SW 1271 (cell line): ENCODE data around the gene GRB14.
"Not testable (repeated sequence)": the region's sequence is repeated elsewhere in the genome, so short reads cannot be mapped to it uniquely, and the experiment has no call there.

Experiments
- DNase-seq, 2 experiments: peaks; one replicate each; lab custom pipeline; 2025; lab: John Stamatoyannopoulos, UW

Gene GRB14

DNA sequence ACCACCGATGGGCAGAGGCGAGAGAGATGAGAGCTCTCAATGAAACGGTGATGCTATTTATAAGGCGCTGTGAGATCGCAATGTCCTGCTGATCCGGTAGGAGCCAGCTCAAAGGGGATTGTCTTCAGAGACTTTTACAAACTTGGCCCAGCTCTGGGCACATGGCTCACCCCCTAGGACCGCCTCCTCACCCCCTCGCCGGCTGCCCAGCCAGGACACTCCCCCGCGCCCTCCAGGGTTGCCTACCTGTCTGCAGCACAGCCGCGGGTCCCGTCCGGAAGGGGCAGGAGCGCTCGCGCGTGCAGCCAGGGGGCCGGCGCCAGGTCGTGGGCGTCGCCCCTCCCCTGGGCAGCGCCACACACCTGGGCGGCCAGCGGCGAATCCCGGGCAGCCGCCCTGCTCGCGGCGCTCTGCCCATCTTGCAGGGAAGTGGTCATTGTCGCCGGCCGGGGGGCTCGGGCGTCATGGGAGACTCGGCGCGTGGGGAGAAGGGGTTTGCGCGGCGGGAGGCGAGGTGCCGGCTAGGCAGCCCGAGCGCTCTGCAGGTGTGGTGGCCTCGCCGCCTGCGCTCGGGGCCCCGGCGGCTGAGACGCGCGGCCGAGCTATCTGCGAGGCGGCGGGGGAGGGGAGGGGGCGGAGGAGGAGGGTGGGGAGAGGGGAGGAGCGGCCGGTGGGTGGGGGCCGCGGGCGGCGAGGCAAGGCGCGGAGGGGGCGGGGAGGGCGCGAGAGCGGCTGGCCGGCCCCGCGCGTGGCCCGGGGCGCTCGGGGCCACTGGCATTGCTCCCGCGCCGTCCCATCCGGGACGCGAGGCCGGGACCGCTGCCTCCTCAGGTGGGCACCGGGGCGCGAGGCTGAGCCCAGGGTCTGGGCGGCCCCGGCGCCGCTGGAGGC lies at the start of gene GRB14:
GRB14 (minus strand) TSS at position 610 of the 891 bp plus-strand sequence; CDS start at position 437, 173 bp downstream.
- peak in 1 of 2 experiments; percentile 7 for DNase-seq

DNA sequence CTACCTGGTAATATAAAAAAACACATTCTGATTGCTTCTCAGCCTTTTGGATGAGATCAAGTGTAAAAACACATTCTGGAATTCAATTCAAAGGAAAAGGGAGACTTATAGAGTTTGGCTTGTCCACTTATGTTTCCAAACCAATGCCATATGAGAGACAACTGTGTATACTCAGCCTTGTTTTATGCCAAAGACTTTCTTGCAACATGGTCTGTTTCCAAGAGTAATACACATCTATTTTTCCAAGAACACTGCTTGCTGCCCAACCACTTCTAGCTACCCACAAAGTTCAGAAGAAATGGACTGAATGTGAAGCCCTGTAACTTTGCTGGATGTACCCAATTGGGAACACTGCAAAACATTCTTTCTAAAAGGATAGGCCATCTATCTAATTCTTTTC lies 48.0 kb upstream of the GRB14 start:
- DNase-seq = no peak

DNA sequence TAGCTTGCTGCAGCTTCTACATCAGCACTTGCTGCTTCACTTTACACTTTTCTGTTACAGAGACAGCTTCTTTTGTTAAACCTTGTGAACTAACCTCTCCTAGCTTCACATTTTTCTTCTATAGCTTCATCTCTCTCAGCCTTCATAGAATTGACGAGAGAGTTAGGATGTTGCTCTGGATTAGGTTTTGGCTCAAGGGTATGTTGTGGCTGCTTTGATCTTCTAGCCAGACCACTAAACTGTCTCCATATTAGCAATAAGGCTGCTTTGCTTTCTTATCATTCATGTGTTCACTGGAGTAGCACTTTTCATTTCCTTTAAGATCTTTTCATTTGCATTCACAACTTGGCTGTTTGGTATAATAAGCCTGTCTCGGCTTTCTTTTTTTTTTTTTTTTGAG lies 46.3 kb upstream of the GRB14 start:
- no peak for DNase-seq

DNA sequence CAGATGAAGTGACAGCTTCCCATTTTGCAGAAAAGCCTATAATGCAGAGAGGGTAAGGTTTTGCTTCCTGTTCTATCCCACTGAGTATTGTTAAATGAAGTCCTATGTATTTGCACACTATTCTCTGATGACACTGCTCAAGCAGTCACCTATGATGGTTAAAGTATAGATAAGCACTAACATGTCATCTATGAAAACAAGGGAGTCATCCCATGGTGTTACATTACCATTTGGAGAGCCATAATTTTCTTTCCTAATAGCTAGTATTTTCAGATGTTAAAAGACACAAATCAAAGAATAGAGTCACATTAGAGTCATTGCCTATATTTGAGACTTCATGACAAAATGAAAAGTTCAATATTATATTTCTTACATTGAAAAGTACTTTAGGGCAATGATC lies 42.8 kb upstream of the GRB14 start:
- no peak for DNase-seq

DNA sequence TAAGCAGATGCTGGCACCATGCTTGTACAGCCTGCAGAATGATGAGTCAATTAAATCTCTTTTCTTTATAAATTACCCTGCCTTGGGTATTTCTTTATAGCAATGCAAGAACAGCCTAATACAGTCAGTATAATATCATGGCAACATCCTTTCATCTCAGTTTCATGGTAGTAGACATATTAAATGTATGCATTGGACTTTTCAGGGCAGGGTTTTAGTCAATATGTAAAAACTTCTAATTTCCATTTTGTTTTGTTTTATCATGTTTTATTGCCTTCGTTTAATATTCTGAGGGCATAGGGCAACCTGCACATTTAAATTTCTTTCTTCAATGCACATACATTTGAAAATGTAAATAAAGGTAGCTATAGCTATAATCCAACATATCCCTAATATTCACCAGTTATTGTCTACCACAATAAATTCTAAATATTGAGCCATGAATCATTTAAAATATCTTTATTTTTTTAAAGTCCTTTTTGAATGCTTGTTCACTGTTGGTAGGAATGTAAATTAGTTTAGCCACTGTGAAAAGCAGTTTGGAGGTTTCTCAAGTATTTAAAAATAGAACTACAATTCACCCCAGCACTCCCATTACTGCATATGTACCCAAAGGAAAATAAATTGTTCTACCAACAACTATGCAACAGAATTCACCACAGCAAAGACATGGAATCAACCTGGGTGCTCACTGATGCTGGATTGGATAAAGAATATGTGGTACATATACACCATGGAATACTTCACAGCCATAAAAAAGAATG lies 41.8 kb upstream of the GRB14 start:
- DNase-seq = no peak

DNA sequence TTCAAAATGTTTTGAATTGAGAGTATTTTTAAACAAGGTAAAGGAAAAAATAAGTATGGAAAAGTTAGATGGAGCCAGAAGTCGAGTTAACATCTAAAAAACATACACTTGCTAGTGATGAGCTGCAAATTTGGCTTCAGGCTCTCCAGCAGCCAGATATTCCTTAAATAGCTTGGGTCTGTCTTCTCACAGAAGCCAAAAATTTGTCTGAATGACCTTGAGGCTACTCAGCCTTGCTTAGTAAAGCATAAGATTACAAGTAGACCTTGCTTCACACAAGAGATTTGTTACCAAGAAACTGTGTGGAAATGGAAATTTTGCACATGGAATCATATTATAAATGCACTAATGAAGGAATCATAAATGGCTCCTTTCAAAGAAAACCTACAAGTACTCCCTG lies 40.8 kb upstream of the GRB14 start:
- no peak for DNase-seq

DNA sequence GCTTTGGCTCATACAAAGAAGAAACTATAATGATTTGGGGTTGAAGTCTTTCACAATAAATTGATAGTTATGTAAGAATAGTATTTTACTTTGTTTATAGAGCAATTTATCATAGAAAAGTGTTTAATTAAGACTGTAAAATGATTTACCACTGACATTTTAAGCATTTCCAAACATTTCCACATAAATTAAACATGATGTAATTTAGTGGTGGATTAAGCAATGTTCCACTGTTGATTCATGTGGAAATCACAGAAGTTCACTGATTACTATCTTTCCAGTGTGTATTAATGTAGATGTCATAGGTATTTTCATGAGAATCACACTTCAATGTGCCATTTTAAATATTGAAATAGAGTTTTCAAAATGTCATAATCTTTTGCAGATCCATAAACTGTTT lies 40.1 kb upstream of the GRB14 start:
- no peak for DNase-seq

DNA sequence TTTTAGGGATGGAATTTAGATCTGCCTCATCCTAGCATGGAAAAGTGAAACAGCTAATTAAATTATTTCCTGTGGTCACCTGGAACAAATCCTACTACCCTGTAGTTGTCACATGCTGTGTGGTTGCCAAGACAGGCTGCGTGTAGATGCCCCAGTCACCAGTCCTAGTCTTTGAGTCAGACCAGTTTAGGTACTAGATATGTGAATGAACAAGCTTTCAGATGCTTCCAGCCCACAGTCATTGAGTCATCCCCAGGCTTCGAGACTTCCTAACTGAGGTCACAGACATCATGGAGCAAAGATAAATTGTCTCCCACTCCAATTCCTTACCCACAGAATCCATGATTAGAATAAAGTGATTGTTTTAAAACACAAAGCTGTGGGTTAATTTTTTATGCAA lies 35.8 kb upstream of the GRB14 start:
- DNase-seq = no peak

DNA sequence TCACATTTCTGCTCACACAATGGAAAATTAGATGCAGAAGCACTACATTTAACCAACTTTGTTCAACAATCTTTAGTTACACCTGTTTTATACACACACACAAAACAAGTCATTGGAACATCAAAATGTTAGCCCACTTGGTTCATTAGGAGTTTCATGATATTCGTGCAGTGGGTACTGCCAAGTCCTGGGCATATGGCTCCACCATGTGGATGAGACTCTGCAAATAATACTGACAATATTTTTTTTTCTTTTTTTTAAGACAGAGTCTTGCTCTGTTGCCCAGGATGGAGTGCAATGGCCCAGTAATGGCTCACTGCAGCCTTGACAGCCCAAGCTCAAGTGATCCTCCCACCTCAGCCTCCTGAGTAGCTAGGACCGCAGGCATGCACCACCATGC lies 34.5 kb upstream of the GRB14 start:
- DNase-seq = no peak

DNA sequence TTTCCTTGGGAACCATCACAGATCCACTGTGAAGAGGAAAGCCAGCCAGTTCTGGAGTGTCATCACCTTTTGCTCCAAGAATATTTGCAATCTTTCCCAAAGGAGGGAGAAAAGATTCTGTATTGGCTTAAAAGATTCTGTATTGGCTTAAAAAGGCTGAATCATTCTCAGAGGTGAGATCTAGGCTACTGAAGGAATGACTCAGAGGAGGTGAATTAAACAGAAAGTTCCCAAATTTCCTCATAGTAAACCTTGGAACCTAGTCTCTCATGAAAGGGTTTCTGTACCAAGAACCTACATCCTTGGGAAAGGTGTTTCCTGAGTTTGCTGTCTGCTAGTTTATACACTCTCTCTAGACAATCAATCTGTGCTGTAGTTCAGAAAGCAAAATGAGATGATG lies 34.1 kb upstream of the GRB14 start:
- no peak for DNase-seq

DNA sequence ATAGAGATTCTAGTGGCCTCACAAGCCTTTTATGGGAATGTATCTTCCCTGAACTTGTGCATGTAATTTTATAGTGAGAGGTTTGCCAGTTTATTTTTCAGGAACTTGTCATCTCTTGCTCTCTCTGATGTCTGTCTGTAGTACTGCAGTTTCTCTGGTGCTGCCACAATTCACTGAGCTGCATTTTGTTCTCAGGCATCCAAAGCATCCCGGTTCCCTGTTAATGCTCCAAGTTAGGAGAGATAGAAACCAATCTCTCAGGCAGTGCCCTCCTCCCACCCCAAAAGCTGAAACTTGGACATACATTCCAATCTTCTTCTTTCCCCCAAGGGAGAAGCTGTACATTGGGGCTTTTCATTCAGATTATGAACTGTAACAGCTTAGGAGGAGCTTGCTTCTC lies 30.1 kb upstream of the GRB14 start:
- DNase-seq = no peak

DNA sequence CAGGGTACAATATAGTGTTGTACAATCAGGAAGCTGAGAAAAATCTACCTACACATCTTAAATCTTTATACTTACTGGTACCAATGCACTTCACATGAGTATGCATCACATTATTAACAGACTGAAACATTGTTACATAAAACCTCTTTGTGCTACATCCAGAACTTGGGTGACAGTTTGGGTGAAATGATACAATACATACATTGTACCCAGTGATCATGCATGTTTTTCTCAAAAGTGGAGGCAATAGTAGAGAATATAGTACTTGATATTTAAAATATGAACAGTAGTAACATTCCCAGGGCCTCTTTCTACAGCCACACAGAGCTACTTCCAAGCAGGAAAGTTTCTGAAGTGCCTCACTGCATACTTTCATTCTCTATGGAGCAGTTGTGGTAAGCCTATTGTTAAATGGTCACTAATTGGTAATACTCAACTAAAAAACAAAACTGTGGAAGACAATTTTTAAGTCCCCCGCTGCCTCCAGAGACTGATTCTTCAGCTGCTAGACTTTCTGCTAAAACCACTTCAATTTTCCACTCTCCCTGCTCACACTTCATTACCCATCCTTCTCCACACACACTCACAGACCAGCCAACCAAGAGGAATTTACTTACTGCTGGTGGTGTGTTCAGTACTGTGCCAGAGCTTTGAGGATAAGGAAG lies 22.9 kb upstream of the GRB14 start:
- DNase-seq = no peak

DNA sequence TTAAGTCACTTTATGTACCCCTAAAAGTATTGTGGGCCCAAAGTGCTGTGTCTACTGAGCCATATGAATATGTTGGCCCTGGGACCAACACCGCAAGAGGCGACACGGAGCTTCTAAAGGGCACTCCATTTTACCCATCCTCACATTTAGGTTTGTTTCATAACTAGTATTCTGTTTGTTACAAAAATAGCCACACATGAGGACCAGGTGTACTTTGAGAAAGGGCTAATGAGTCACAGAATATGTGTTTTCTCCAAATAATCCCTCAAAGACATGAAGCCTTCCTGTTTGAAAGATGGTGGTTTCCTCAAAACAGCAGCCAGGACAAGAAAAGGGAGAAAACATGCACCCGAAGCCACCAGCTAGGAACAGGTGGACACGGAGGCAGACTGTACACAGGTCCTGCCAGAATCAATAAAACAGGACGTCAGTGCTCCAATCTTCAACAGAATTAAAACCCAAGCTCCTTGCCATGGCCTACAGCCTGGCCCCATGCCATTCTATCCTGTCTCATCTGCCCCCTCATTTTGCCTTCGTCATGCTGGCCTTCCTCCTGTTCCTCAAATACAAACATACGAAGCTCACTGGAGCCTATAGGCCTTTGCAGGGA lies 21.8 kb upstream of the GRB14 start:
- DNase-seq = no peak

DNA sequence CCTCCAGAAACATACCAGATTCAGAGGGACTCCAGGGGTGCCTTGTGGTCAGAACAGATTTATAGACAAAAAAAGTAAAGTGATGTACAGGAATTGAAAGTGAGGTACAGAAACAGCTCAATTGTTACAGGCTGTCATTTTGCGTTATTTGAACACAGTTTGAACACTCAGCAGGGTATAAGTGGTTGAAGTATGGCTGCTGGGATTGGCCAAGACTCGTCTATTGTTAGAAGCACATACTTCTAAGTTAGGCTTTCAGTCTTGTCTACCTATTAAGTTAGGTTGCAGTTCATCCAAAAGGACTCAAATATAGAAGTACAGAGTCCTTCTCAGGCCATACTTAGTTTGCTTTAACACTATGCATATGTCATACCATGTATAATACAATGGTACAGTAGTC lies 21.0 kb upstream of the GRB14 start:
- no peak for DNase-seq

DNA sequence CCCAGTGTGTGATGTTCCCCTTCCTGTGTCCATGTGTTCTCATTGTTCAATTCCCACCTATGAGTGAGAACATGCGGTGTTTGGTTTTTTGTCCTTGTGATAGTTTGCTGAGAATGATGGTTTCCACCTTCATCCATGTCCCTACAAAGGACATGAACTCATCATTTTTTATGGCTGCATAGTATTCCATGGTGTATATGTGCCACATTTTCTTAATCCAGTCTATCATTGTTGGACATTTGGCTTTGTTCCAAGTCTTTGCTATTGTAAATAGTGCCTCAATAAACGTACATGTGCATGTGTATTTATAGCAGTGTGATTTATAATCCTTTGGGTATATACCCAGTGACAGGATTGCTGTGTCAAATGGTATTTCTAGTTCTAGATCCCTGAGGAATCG lies 7.0 kb upstream of the GRB14 start:
- not testable (repeated sequence) for DNase-seq

DNA sequence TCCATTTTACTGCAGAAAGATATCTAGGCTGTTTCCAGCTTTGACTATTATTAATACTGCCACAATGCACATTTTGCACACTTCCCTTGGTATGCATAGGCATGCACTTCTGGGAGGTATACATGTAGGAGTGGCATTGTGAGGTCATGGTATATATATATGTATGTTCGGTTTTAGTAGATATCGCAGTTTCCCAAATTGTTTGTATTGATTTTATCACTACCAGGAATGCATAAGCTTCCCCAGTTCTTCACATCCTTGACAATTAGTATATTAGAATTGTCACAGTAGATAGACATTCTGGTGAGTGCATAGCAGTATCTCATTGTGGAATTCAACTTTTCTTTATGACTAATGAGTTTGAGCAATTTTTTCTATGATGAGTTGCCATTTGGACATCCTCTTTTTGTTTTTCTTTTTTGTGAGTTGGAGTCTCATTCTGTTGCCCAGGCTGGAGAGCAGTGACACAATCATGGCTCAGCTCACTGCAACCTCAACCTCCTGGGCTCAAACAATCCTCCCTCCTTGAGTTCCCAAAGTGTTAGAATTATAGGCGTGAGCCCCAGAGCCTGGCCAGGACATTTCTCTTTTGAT lies 4.2 kb upstream of the GRB14 start:
- no peak for DNase-seq

DNA sequence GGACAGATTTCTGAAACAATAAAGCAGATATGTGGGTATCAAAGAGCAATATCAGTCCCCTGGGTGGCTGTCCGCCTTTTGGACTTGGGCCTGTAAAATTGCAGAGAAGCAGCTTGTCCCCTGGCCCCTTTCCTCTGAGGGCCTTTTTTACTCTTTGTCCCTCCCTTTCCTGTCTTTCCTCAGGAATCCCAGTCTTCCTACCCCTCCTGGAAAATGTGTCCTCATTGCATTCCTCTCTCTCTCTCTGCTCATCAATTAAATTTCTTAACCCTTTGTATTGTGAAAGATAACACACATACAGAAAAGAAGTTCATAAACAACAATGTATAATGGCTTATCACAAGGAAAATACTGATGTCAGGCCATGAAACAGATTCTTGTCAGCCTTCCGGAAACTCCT lies 3.0 kb upstream of the GRB14 start:
- no peak for DNase-seq

DNA sequence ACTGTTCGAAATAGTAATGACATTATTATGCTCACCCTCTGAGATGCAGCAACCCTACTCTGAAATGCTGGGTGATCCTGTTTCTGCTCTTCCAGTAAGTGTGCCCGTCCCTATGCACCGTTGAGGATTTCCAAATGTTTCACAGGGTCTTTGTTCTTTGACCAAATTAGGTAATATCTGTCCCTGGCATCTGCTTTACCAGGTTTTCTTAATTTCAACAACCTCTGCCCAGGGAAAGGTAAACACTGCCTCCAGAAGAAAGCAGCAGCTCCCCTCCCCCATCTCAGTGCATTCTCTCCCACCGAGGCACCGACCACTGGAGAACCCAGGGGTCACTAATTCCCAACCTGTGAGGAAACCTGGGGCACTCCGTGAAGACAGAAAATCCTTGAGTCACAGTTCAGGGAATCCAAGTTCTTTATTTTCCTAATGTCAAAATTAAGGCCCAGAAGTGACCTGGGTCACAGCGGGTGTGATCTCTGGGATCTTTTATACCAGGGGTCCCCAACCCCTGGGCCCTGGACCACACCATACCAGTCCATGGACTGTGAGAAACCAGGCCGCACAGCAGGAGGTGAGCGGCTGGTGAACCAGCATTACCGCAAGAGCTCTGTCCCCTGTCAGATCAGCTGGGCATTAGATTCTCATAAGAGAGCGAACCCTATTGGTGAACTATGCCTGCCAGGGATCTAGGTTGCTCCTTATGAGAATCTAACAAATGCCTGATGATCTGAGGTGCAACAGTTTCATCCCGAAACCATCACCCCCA lies 1.2 kb upstream of the GRB14 start:
- no peak for DNase-seq

DNA sequence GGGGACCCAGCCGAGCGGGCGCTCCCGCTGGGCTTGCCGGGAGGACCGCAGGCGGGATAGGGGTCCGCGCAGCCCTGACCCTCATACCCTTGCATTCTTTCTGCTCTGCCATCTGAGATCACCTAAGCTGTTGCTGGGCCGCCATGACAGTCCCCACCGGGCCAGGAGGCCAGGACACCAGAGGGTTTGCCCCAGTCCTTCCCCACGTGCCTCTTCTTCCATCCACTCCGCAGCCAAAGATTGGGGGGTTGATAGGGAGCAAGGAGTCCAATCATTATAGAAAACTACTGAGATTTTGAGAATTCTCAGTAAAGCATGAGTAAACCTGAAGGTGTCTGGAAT lies 453 bp upstream of the GRB14 start:
- DNase-seq = peak in 1 of 2 experiments; percentile 1

DNA sequence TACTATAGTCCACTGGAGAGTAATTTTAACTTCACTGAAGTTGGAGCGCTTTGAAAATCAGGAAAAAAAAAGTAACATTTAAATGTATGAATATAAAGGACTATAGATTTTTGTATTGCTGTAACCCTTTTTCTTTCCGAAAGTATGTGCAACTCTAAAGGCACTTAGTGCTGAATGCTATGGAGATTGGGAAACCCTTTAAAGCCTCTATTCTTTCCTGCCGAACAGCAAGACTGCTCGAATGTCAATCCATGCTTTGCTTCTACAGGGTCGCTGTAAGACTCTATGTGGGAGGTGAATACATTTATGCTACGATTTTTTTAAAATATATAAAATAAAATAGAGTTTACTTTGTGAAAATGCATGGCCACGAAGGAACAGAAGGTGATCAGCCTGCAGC lies 825 bp downstream of the GRB14 start:
- no peak for DNase-seq

DNA sequence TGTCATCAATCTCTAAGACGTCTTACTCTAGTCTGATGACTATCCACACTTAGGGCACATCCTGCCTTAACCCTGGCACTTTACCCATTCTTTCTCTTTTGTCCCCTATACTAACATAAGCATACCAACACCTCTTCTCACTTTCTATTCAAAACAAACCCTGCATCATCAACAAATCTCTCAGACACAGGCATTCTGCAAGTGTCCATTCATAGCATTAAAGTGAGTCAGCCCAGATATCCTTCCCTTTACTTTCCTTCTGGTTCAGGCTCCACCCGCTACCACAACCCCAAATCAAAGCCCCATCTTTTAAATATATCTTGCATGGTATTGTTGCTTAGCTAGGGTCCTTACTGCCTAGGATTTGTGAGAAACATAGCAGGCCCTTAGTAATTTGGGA lies 3.8 kb downstream of the GRB14 start:
- peak in 1 of 2 experiments; percentile 12 for DNase-seq
